LNCaP clone FGC (cell line): ENCODE data around the gene TSR3.

ENCODE experiments used
- DNase-seq: peaks from one replicate; pipeline ENCODE4 v3.0.0-alpha.2; 2011; ENCODE audit warnings: low read depth
- H3K4me3 ChIP-seq: 2 replicates; pipeline ENCODE4 v1.5.1; 2011; ENCODE audit warnings: mild to moderate bottlenecking, low read depth, low read length, control low read depth
- TF ChIP-seq, protein P1 (sequence below): IDR thresholded peaks from 2 replicates; pipeline ENCODE4 v1.5.1; 2012; ENCODE audit warnings: mild to moderate bottlenecking; ENCODE audit not compliant: control insufficient read depth, insufficient read depth; ENCODE audit errors: extremely low read depth

The TSR3 gene

GRCh38 chr16:1351582-1352362 lies at the start of gene TSR3, which contains the start of gene GNPTG:
Gene TSR3 (minus strand): TSS chr16:1351878. CDS start chr16:1351804, 74 bp downstream.
Gene GNPTG (plus strand): TSS chr16:1351931. CDS start chr16:1351966, 35 bp downstream.
- TF ChIP-seq, protein P1, sequence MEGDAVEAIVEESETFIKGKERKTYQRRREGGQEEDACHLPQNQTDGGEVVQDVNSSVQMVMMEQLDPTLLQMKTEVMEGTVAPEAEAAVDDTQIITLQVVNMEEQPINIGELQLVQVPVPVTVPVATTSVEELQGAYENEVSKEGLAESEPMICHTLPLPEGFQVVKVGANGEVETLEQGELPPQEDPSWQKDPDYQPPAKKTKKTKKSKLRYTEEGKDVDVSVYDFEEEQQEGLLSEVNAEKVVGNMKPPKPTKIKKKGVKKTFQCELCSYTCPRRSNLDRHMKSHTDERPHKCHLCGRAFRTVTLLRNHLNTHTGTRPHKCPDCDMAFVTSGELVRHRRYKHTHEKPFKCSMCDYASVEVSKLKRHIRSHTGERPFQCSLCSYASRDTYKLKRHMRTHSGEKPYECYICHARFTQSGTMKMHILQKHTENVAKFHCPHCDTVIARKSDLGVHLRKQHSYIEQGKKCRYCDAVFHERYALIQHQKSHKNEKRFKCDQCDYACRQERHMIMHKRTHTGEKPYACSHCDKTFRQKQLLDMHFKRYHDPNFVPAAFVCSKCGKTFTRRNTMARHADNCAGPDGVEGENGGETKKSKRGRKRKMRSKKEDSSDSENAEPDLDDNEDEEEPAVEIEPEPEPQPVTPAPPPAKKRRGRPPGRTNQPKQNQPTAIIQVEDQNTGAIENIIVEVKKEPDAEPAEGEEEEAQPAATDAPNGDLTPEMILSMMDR, result no peak
- DNase-seq, result peak; percentile 42
- H3K4me3 ChIP-seq, result peak within 1 kb of the TSS; percentile 99

DNA sequence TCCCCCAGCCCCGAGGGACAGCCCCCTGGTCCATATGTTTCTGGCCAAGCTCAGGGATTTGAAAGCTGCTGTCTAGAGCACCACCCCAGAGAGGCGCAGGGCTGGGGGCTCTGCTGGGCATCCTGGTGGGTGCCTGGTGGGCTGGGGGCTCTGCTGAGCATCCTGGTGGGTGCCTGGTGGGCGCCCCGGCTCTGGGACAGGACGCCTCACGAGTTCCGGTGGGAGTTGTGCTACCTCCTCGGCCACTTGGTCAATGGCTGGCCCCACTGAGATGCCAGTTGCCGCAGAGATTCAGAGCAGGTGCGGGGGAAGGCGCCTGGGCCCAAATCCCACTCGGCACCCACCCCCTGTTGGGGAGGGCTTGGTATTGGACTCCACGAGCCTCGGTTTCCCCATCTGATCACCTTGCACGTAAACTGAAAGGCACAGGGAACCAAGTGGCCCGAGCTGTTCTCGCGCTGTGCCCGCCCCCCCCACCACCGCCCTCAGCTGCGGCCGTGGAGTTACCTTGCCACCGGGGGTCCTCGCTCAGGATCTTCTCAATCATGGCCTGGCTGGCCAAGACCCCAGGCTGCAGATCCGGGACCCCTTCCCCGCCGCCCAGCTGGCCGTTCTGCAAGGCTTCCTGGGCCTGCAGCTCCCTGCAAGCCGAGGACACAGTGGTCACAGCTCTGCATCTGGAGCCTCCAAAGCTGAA lies 49.5 kb upstream of the TSR3 start:
- DNase-seq, result no peak

GRCh38 chr16:1398826-1399581 lies 47.3 kb upstream of the TSR3 start:
- TF ChIP-seq, protein P1, result no peak
- DNase-seq, result no peak

More for the DNA sequence above, 49.5 kb upstream of the TSR3 start:
- H3K4me3 ChIP-seq, result no peak overlapping the region
- TF ChIP-seq, protein P1, result no peak

GRCh38 chr16:1398351-1398750 lies 46.7 kb upstream of the TSR3 start:
- TF ChIP-seq, protein P1, result no peak
- DNase-seq, result no peak
- no peak overlapping the region for H3K4me3 ChIP-seq

More at GRCh38 chr16:1398826-1399581, 47.3 kb upstream of the TSR3 start:
- no peak overlapping the region for H3K4me3 ChIP-seq

GRCh38 chr16:1397779-1398178 lies 46.1 kb upstream of the TSR3 start:
- H3K4me3 ChIP-seq, result no peak overlapping the region
- TF ChIP-seq, protein P1, result no peak
- DNase-seq, result no peak

DNA sequence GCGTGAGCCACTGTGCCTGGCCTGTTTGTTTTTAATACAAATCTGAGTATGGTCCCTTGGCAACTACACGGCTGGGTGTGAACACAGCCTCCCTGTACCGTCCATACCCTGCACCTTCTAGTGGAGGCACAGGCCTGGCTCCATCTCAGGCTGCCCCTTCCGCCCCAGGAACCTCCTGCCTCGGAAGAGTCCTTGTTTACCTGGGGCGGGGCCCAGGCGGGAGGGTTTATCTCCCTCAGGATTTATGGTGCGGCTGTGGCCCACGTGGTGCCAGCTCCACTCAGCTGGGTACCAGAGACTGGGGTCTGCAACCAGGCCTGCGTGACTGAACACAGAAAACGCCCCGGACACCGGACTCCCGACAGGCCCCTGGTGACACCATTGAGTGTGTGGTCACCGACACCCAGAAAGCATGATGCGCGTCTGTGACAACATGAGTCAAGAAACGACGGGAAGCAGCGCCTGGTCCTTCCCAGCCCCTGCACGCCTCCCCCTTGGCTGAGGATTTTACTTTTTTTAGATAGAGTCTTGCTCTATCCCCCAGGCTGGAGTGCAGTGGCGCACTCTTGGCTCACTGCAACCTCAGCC lies 43.9 kb upstream of the TSR3 start:
- H3K4me3 ChIP-seq, result no peak overlapping the region
- DNase-seq, result no peak
- TF ChIP-seq, protein P1, result no peak
